Brain microvascular endothelial cell (primary cell): ENCODE results near the gene ALG10B.

ENCODE experiments used
- DNase-seq: peaks from one replicate; pipeline ENCODE4 v3.0.0-alpha.2; 2020
- H3K27ac ChIP-seq: fragments of 250-450 bp; sonication (Bioruptor Pico); 2 replicates; pipeline ENCODE4 v1.5.1; 2020; ENCODE audit warnings: mild to moderate bottlenecking, moderate library complexity
- H3K27me3 ChIP-seq: fragments of 250-450 bp; sonication (Bioruptor Pico); replicated peaks from 2 replicates; pipeline ENCODE4 v1.5.1; 2020; ENCODE audit warnings: mild to moderate bottlenecking
- H3K36me3 ChIP-seq: fragments of 250-450 bp; sonication (Bioruptor Pico); replicated peaks from 2 replicates; pipeline ENCODE4 v1.5.1; 2020; ENCODE audit warnings: mild to moderate bottlenecking
- H3K4me3 ChIP-seq: 2 replicates; pipeline ENCODE4 v1.5.1; 2011; ENCODE audit warnings: low read depth, mild to moderate bottlenecking, control low read depth, low read length, moderate library complexity
- CTCF ChIP-seq: IDR thresholded peaks from 2 replicates; pipeline ENCODE4 v1.5.1; 2011; ENCODE audit warnings: low read depth, mild to moderate bottlenecking, moderate library complexity, low read length, control low read depth, inconsistent platforms; ENCODE audit errors: missing control alignments
- in situ Hi-C: cut with HindIII; loops from 2 replicates; pipeline ENCODE4 v1.10.0; 2017; ENCODE audit warnings: low sequenced_read_pairs, low pct_ligation_motif_present

ALG10B gene, protein sequence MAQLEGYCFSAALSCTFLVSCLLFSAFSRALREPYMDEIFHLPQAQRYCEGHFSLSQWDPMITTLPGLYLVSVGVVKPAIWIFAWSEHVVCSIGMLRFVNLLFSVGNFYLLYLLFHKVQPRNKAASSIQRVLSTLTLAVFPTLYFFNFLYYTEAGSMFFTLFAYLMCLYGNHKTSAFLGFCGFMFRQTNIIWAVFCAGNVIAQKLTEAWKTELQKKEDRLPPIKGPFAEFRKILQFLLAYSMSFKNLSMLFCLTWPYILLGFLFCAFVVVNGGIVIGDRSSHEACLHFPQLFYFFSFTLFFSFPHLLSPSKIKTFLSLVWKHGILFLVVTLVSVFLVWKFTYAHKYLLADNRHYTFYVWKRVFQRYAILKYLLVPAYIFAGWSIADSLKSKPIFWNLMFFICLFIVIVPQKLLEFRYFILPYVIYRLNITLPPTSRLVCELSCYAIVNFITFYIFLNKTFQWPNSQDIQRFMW

GRCh38 chr12:38316391-38317129, at the start of gene ALG10B:
TSS of gene ALG10B (plus strand) at chr12:38316774. CDS start at chr12:38316894, 120 bp downstream.
- in situ Hi-C loops, result no loop called here

GRCh38 chr12:38268612-38269011, 48.0 kb upstream of the ALG10B start:
- no peak overlapping the region for H3K27ac ChIP-seq
- no peaks in the 10 kb centered on the region for H3K36me3 ChIP-seq
- no peak overlapping the region for H3K4me3 ChIP-seq
- DNase-seq, result no peak
- in situ Hi-C loops, result no loop called here
- no peaks in the 10 kb centered on the region for H3K27me3 ChIP-seq
- TF ChIP-seq CTCF, result no peak

More at GRCh38 chr12:38316391-38317129, at the start of gene ALG10B:
- Histone ChIP-seq H3K27me3 (no peaks in the 10 kb centered on the region), H3K4me3 (peak within 1 kb of the TSS; percentile 77), H3K27ac (peak within 1 kb of the TSS; percentile 48), H3K36me3 (no peaks in the 10 kb centered on the region)
- DNase-seq, result peak; percentile 95
- peak; percentile 65 for TF ChIP-seq CTCF

DNA sequence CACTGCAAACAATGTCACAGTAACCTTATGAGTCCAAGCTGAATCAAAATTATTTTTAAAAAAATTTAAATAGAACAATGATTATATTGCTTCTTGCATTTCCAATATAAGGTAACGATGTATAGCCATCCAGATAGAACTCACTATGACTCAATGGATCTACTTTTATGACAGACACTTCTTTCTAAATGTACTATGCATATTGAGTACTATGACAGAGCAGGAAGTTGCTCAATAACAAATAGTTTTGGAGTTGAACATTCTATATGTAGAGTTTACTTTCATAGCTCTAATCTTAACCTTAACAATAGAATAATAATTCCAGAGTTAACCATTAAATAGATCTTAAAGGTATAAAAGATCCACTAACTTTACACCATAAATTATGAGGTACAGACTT, 46.7 kb upstream of the ALG10B start:
- H3K27me3 ChIP-seq, result no peaks in the 10 kb centered on the region
- no peaks in the 10 kb centered on the region for H3K36me3 ChIP-seq
- no peak overlapping the region for H3K4me3 ChIP-seq
- H3K27ac ChIP-seq, result no peak overlapping the region
- no peak for TF ChIP-seq CTCF
- no peak for DNase-seq
- in situ Hi-C loops, result no loop called here

GRCh38 chr12:38279756-38280155, 36.8 kb upstream of the ALG10B start:
- Histone ChIP-seq H3K36me3 (no peaks in the 10 kb centered on the region), H3K27ac (no peak overlapping the region), H3K27me3 (no peaks in the 10 kb centered on the region), H3K4me3 (no peak overlapping the region)
- TF ChIP-seq CTCF, result no peak
- in situ Hi-C loops, result no loop called here
- DNase-seq, result no peak

- no peak for TF ChIP-seq CTCF
- DNase-seq, result no peak
- in situ Hi-C loops, result no loop called here
- no peak overlapping the region for H3K27ac ChIP-seq
- no peaks in the 10 kb centered on the region for H3K27me3 ChIP-seq
- H3K4me3 ChIP-seq, result no peak overlapping the region
- H3K36me3 ChIP-seq, result no peaks in the 10 kb centered on the region
Observed at GRCh38 chr12:38282886-38283285, 33.7 kb upstream of the ALG10B start.
